SW480 (cell line): Measurements from ENCODE around the gene TMED6.
"Not testable (repeated sequence)": the region's sequence is repeated elsewhere in the genome, so short reads cannot be mapped to it uniquely, and the experiment has no call there.

Experiments used
- DNase-seq: peaks from one replicate; pipeline ENCODE4 v3.0.0-alpha.2; 2016; ENCODE audit warnings: low spot score

The TMED6 gene

GRCh38 chr16:69301861-69302260 is 49.7 kb downstream of the TMED6 start:
- no peak for DNase-seq

GRCh38 chr16:69301187-69301586 is 50.4 kb downstream of the TMED6 start:
- no peak for DNase-seq

GRCh38 chr16:69298261-69298660 is 53.3 kb downstream of the TMED6 start:
- DNase-seq = no peak

GRCh38 chr16:69296771-69297170 is 54.8 kb downstream of the TMED6 start:
- DNase-seq = not testable (repeated sequence)

DNA sequence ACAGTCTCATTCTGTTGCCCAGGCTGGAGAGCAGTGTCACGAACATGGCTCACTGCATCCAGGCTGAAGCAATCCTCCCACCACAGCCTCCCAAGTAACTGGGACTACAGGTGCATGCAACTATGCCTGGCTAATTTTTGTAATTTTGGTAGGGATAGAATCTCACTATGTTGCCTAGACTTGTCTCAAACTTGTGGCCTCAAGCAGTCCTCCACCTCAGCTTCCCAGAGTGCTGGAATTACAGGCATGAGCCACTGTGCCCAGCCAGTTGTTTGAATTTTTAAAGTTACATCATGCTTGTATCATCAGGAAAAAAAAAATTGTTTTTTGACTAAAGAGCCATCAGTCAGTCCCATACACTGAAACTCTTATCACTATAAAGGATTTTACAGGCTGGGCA is 57.5 kb downstream of the TMED6 start:
- no peak for DNase-seq

- DNase-seq = no peak
Observed at GRCh38 chr16:69293401-69293800, 58.2 kb downstream of the TMED6 start.
